C4-2B (cell line): ENCODE measurements around the gene SNX25.

Experiments
- H3K27ac ChIP-seq: fragments of 450-650 bp; 2 replicates; pipeline ENCODE4 v1.5.1; 2017
- ZFX ChIP-seq: fragments of 450-650 bp; IDR thresholded peaks from 2 replicates; pipeline ENCODE4 v1.6.1; 2017
- TF ChIP-seq, protein P1 (sequence below): fragments of 450-650 bp; conservative IDR thresholded peaks from 2 replicates; pipeline ENCODE4 v1.5.1; 2017; ENCODE audit warnings: mild to moderate bottlenecking

Gene SNX25

GRCh38 chr4:185244763-185245162, 35.4 kb downstream of the SNX25 start:
- TF ChIP-seq, protein P1, sequence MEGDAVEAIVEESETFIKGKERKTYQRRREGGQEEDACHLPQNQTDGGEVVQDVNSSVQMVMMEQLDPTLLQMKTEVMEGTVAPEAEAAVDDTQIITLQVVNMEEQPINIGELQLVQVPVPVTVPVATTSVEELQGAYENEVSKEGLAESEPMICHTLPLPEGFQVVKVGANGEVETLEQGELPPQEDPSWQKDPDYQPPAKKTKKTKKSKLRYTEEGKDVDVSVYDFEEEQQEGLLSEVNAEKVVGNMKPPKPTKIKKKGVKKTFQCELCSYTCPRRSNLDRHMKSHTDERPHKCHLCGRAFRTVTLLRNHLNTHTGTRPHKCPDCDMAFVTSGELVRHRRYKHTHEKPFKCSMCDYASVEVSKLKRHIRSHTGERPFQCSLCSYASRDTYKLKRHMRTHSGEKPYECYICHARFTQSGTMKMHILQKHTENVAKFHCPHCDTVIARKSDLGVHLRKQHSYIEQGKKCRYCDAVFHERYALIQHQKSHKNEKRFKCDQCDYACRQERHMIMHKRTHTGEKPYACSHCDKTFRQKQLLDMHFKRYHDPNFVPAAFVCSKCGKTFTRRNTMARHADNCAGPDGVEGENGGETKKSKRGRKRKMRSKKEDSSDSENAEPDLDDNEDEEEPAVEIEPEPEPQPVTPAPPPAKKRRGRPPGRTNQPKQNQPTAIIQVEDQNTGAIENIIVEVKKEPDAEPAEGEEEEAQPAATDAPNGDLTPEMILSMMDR = no peak
- TF ChIP-seq ZFX = no peak
- no peak overlapping the region for H3K27ac ChIP-seq

- TF ChIP-seq, protein P1 = no peak
- TF ChIP-seq ZFX = no peak
- H3K27ac ChIP-seq = no peak overlapping the region
These were observed 37.1 kb downstream of the SNX25 start for GRCh38 chr4:185246453-185246852.

DNA sequence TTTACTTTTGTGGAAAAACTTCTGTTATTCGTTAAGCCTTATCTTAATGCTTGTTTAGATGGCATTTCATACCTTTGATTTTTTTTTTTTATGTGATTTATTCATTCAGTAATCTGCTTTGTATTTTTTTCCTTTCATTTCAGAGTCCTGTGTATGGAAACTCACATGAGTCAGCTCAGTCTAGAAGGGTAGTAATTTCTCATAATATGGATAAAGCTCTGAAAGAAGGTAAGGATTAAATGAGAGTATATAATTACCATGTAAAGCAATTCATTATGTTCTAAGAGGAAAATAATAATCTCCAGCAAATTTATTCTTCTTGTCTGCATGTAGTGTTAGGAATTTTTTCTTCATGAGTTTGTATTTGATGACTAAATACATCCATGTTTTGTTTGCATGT, 37.8 kb downstream of the SNX25 start:
- no peak overlapping the region for H3K27ac ChIP-seq
- TF ChIP-seq ZFX = no peak
- TF ChIP-seq, protein P1 = no peak

DNA sequence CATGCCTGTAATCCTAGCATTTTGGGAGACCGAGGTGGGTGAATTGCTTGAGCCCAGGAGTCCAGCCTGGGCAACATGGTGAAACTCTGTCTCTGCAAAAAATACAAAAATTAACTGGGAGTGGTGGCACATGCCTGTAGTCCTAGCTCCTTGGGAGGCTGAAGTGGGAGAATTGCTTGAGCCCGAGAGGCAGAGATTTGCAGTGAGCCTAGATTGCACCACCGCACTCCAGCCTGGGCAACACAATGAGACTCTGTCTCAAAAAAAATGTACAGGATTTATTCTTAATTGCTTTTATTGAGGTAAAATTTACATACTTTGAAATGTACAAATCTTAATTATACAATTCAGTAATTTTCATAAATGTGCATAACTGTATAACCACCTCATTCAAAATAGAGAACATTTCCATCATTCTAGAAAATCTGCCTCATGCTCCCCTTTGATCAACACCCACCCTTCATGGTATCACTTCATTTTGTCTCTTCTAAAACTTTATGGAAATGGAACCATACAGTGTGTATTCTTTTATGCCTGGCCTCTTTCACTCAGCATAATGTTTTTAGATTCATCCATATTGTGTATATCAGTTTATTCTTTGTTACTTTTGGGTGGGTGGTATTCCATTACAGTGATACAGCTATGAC, 39.1 kb downstream of the SNX25 start:
- no peak overlapping the region for H3K27ac ChIP-seq
- TF ChIP-seq, protein P1 = no peak

- TF ChIP-seq ZFX = no peak
- TF ChIP-seq, protein P1 = no peak
- H3K27ac ChIP-seq = no peak overlapping the region
These were observed 39.7 kb downstream of the SNX25 start for GRCh38 chr4:185249105-185249504.

- TF ChIP-seq ZFX = no peak
- TF ChIP-seq, protein P1 = no peak
- no peak overlapping the region for H3K27ac ChIP-seq
These were observed 45.0 kb downstream of the SNX25 start for GRCh38 chr4:185254434-185254833.

- TF ChIP-seq ZFX = no peak
- TF ChIP-seq, protein P1 = no peak
These were observed 46.5 kb downstream of the SNX25 start for GRCh38 chr4:185255868-185256267.

More at GRCh38 chr4:185255868-185256267, 46.5 kb downstream of the SNX25 start:
- H3K27ac ChIP-seq = no peak overlapping the region
